CMK (cell line): Measurements from ENCODE around the gene PDE4DIP.
"Not testable (repeated sequence)": the region's sequence is repeated elsewhere in the genome, so short reads cannot be mapped to it uniquely, and the experiment has no call there.

Source experiments
- DNase-seq: peaks from one replicate; pipeline ENCODE4 v3.0.0-alpha.2; 2010; ENCODE audit warnings: low read depth

Gene PDE4DIP

DNA sequence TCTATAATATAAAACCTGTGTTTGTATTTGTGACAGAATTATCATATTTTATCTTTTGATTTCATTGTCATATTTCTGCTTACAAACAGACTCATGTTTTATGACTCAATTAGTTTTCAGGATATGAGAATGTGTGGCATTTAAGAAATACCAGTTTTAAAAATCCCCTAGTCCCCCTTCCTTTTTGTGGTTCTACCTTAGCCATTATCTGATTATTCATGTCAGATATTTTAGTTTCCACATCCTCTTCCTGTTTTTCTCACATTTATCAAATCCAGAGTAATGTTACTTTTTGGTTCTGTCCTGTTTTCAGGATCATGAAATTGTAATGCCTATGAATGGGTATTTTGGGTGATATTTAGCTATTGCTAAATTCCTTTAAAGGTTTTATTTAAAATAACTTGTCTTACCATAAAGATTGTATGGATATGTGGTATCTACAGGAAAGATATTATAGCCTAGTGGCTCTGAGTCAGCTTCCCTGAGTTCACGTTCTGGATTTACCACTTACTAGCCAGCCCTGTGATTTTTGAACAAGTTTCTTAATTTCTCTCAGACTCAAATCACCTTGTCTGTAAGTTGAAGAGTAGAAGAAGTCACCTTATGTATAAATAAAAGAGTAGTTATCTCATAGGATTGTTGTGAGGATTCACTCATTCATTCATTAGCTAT lies 131.8 kb downstream of the PDE4DIP start:
- DNase-seq: not testable (repeated sequence)

DNA sequence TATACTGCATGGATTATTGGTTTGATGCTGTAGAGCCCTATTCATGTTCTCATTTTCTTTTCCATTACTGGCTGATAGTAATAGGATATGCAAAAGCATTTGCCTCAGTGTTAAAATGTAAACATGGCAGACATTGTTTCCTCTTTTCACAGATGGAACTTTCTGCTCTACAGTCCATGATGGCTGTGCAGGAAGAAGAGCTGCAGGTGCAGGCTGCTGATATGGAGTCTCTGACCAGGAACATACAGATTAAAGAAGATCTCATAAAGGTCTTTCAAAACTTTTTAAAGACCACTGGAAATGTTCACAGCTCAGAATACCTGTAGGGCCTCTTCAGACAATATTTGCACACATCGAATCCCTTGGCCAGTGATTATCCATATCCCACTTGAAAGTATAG lies 133.6 kb downstream of the PDE4DIP start:
- peak; percentile 4 for DNase-seq

DNA sequence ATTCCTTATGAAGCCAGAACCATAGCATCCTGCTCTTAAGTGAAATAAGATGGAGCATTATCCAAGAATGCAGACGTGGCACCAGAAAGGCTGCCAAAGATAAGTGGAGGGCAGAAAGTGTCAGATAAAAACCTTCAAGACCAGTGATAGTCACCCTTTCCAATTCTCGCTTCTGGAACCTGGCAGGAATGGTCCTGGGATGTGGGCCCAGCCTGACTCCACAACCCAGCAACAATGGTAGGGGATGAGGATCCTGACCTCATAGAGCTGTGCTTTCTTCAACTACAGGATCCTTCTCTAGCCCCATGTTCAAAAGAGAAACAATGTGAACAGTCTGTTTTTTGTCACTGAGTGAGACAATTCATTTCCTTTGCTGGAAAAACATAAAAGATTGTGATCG lies 145.2 kb downstream of the PDE4DIP start:
- DNase-seq: not testable (repeated sequence)

DNA sequence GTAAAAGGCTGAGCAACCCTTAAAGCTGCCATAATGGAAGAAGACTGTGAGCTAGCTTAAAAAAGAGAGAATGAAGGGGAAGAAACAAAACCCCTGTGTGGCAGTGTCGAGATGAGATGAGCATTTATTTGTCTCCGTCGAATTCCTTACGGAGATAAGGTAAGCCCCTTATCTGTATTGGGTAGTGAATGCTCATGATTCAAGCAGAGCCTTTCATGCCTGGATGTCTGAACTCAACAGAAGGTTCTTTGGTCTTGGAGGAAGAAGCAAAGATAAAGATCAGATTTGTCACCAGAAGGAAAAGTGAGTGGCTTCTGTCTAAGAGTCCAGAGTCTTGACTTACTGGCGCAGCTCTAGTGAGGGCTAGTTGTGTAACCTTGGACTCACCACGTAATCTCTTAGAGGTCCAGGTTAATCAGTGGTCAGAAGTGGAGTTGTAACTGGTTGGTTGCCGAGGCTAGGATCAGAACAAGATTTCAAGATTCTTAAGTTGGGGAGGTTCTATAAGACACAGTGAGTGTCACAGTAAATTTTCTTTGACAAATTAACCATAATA lies 146.1 kb downstream of the PDE4DIP start:
- not testable (repeated sequence) for DNase-seq

DNA sequence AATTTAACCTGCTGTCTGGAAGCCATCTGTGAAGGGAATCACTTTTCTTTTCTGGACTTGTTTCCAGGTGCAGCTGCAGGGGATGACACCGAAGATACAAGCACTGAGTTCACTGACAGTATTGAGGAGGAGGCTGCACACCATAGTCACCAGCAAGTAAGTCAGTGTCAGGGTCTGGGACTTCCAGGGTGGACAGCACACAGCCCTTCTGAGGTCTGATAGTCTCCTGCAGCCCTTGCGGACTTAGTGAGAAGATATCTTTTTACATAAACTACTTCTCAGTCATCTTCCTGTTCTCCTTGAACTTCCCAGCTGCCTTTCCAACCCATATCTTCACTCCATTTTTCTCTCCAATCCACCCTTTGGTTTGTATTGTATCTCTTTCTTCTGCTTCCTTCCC lies 147.6 kb downstream of the PDE4DIP start:
- DNase-seq: not testable (repeated sequence)

DNA sequence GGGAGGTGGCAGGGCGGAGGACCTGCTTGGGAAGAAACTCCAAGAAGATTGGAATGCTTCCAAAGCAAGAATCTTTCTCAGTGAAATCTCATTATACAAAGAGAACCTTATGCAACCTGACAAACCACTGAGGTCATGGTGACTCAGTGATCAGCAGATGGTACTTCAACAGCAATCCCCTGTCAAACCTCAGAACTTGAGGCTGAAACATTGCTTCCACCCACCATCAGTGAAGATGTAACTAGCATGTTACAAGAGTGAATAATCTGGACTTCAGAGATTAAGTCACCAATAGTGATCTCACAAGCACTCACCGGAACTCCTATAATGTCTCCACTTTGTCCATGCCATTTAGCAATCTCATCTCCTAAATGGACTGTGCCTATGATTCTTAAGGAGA lies 148.1 kb downstream of the PDE4DIP start:
- DNase-seq: not testable (repeated sequence)

DNA sequence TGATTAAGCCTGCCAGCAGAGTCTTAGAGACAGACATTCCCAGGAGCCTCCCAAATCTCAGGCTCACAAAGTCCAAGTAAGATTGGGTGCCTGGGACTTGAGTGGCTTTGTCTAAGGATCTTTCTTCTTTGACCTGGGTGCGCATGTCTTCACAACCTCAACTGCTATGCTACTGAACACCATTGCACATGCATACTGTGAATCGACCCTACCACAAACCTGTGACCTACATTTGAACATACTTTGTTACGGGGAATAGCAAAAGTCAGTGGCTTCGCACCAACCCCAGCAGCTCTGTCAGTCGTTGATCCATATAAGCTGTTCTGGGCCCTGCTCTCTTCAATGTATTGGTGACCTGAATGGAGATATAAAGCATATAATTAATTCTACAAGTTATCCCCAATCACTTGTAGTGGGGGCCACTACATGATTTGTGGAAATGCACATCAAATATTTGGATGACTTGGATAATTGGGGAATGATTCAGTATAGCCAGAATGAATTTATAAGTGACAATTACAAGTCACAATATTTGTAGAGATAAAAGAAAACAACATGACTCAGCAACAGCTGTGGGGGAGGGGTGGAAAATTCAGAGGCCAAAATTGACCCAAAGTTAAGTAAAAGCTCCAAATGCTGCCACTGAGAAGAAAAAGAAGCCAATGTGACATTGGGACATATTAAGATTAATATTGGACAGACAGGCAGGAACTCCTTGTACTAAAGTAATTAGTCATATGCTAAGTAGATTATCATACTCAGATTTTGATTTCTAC lies 152.4 kb downstream of the PDE4DIP start:
- not testable (repeated sequence) for DNase-seq

DNA sequence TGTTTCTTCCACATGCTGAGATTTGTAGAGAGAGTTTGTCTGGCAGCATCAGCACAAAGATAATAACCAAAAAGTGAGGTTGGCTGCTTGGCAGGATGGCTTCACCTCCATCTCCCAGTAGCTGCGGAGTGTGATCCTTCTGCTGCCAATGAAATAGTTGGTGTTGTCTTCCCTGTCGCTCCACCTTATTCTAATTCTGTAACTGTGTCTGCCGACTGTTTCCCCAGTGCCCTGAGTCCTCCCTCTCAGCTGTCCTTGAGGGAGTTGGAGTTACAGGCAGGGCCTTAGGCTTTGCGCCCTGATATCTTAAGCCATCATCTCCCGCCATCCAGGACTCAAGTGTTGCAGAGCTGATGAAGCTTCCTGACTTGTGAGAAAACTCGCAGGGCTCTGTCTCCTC lies 153.2 kb downstream of the PDE4DIP start:
- not testable (repeated sequence) for DNase-seq

DNA sequence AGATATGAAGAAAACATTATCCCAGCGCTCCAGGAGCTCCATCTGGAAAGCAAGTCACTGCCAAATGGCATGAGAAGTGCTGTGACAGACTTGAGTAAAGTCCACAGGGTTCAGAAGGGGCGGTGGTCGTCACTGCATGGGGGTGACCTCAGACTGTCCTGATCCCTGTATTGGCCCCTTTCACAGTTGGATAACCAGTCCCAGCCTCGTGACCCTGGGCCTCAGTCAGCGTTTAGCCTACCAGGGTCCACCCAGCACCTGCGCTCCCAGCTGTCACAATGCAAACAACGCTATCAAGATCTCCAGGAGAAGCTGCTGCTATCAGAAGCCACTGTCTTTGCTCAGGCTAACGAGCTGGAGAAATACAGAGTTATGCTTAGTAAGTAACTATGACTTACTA lies 158.4 kb downstream of the PDE4DIP start:
- DNase-seq: not testable (repeated sequence)

DNA sequence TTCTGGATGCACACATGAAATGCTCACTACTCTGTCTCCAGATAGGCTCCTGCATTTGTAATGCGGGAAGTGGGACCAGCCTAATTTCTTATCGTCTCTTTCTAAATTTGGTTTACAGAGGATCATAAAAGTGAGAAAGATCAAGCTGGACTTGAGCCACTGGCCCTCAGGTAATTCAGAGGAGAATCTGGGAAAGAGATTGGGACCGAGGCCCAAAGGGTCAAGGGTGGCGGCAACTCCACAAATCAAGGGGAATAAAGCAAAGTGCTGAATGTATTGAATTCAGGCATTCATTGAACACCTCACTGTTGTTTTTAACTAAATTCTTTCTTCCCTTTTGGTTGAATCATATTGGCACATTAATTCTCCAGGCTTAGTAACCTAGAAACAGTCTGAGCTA lies 164.1 kb downstream of the PDE4DIP start:
- DNase-seq: not testable (repeated sequence)

DNA sequence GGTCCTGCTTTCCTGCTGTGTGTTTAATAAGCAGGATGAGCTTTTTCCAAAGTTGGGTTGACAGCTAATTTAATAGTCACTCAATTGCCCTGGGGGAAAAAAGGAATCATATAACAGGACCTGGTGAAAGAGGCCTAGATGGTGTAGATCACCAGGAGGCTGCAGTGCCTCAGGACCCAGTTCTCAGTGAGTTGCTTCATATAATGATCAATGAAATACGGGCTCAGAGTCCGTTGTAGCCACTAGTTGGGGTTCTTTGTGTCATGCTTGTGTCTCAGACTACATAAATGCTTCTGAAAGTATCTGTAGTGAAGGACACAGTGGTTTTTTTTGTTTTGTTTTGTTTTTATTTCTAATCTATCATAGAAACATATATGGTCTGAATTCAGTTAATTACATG lies 164.5 kb downstream of the PDE4DIP start:
- not testable (repeated sequence) for DNase-seq

DNA sequence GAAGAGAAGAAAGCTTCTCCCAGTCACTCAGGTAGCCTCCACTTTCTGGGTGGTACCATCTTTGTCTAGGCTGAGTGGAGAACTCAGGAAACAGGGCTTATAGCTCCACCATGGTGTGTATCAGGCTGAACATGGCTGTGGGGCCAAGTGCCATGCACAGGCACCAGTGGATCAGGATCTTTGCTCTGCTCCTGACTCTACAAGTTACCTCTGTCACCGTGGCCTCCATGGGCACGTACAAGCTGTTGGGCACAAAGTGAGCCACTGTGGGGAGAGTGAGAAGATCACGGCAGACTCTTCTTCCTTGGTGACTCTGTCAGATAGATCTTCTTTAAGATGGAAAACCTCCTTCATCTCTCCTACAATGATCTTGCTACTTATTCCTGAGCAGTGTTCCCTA lies 165.5 kb downstream of the PDE4DIP start:
- DNase-seq: not testable (repeated sequence)

DNA sequence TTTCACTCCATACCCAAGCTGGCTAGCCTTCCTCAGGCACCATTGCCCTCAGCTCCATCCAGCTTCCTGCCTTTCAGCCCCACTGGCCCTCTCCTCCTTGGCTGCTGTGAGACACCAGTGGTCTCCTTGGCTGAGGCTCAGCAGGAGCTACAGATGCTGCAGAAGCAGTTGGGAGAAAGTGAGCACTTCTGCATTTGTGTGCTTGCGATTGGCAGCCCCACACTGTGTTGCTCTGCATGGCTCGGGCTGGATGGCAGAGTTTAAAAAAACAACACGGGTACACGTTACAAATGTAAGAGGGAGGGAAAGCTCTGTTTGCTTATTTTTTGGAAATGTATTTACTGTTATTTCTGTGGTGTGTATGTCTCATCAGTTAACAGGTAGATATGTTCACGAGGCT lies 168.4 kb downstream of the PDE4DIP start:
- not testable (repeated sequence) for DNase-seq

DNA sequence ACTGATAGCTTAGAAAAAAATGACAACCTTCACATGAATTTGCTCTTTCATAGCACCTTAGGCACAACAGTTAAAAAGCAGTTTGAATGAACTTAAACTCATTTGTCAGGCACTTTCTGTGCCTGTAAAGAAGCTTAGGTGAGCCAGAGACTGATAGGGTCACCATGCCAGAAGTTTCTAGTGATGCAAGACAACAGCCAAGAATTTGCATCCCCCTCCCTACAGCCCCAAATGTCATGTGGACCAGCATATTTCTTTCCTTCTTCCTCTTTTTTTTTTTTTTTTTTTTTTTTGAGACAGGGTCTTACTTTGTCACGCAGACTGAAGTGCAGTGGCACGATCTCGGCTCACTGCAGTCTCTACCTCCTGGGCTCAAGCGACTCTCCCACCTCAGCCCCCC lies 169.3 kb downstream of the PDE4DIP start:
- not testable (repeated sequence) for DNase-seq

DNA sequence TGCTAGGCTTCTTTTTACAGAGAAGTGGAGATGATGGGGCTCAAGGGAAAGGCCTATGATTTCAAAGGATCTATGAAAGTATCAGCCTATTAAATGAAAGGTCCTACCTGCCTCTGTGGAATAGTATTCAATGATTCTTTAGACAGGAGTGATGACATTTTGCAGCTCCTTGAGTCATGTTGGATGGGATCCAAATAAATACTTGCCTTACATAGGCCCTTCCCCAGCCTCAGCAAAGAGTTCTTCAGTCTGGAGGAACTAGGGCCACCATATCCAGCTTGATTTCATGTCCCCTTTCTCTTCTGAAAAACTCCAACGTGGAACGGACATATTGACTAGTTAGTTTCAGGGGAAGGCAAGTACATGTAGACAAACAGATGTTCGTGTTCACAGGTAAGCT lies 171.3 kb downstream of the PDE4DIP start:
- not testable (repeated sequence) for DNase-seq

DNA sequence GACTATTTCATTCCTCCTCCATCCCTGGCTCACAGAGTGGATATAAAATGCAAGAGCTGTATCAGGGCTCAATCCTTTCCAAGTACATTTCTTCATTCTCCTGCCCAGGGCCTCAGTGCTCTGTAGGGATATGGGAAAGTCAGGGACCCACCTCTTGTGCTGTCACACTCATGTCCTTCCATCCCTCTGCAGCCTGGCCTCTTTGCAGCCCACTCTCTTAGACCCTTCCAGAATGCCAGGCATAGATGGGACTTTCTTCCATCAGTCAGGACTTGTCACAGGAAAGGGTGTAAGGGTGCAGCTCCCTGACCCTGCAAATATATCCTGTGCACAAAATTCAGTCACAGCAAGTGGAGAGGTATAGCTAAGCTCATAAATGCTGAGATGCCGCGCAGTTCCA lies 172.4 kb downstream of the PDE4DIP start:
- not testable (repeated sequence) for DNase-seq

DNA sequence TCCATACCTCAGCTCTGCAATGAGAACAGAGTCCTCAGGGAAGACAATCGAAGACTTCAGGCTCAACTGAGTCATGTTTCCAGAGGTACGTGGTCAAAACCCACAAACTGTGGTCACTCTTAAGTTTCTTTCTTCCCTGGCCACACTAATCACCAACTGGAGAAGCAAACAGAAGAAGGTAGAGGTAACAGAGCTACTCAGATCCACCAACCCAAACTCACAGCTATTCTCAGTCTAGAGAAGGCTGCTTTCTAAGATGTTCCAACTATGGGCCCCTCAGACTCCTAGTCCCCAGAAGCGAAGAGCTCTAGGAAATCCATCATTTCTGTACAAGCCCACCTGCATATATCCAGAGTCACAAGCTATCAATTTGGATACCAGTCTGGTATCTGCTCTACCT lies 174.3 kb downstream of the PDE4DIP start:
- DNase-seq: not testable (repeated sequence)

DNA sequence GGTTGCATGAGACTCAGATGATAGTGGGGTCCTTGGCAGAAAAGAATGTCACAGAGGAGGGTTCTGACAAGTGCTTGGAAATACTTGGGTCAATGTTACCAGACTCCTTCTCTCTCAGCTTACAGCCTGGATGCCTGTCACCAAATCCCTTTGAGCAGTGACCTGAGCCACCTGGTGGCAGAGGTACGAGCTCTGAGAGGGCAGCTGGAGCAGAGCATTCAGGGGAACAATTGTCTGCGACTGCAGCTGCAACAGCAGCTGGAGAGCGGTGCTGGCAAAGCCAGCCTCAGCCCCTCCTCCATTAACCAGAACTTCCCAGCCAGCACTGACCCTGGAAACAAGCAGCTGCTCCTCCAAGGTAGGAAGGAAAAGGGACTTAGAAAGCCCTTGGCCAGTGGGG lies 180.1 kb downstream of the PDE4DIP start:
- not testable (repeated sequence) for DNase-seq

DNA sequence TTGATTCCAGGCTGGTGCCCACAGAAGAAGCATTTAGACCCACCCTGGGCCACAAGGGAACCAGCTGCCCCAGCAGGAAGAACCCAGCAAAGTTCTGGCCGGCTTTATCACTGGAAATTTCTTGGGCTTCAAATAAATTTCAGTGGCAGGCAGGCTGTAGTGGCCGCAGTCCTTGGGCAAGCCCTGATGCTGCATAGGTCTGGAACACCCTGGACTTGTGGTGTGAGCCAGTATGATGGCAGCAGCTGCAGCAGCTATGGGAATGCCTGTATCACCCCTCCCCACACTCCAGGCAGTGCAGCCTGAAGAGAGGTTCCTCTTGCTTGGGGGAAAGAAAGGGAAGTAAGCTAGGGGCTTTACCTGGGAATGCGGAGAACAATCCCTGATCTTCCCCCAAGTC lies 189.7 kb downstream of the PDE4DIP start:
- DNase-seq: not testable (repeated sequence)

DNA sequence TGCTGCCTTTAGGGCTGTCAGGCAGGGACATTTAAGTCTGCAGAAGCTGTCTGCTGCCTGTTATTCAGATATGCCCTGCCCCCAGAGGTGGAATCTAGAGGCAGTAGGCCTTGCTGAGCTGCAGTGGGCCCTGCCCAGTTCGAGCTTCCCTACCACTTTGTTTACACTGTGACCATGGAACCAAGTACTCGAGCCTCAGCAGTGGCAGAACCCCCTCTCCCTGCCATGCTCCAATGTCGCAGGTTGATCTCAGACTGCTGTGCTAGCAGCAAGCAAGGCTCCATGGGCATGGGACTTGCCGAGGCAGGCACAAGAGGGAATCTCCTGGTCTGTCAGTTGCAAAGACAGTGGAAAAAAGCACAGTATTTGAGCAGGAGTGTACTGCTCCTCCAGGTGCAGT lies 198.8 kb downstream of the PDE4DIP start:
- not testable (repeated sequence) for DNase-seq

DNA sequence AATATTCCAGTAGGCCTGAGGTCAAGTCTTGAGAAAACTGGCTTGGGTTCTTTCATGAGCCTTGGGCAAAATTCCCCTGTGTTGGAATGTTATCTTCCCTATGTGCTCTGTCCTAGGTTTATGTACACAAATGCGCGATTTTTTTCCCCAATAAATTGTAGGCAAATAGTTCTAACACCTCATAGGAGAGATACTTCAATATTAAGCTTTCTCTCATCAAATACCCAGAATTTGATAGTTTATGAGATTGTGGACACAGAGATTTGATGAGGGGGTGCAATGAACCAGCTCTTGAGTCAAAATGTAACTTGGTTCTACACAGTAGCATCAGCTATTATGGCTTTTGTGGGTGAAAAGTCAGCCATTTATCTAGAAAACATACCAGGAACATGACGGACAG lies 220.4 kb downstream of the PDE4DIP start:
- DNase-seq: not testable (repeated sequence)

DNA sequence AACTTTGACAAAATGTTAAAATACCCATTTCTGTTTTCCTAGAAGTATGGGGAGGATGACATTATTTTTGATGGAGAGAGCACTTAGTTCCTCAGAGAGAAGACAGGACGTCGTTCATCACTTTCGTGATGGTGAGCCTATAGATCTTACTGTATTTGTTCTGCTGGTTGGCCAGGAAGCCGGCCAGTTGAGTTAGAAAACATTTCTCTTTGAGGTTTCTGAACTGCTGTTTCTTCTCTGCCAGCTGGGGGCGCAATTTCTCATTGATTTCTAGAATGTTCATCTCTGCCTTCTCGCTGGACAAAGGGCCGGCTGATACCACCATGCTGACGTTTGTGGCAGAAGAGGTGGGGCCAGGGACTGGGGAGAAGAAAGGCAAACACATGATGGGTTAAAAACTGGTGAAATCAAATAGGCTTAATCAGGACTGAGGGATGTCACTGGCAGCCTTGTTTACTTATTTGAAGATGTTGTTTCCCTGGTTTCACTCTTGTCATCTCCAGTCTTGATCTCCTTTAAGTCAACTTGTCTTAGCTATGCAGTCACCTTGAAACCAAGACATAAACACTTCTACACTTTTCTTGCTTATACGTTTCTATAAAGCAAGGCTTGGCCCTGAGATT lies 231.4 kb downstream of the PDE4DIP start:
- not testable (repeated sequence) for DNase-seq
